ENCODE results near the gene ADPRHL1.

ADPRHL1 gene

DNA sequence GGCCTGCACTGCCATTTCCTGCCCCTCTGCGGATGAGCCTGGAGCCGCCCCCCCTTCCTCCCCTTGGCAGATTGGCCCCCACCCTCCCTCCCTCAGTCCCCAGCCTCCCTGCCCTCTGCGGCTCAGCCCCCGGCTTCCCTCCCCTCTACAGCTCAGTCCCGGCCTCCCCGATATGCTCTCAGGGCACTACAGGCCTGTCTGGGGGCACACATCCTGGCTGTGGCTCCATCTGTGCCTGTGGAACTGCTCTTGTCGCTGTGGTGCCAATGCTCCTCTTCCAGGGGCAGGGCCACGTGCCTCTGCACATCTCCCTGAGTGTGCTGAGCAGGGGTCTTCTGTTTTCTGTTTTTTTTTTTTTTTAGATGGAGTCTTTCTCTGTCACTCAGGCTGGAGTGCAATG lies 39.0 kb downstream of the ADPRHL1 start:
- no peak for DNase-seq

DNA sequence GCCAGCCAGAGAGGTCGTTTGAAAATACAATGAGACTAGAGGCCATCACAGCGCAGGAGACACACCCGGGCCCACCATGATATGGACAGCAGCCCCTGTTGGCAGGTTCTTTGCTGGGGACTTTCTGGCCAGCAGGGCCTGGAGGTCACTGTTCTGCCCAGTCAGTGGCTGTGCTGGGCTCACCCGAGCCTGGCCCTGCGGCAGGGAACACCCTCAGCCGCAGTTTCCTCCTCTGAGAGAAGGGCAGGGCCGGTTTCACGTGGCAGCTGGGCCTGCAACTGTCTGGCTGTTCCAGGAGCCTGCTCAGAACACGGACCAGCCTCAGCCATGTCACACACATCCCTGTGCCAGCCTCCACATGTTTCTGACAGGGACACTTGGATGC lies 39.4 kb downstream of the ADPRHL1 start:
- no peak for DNase-seq

DNA sequence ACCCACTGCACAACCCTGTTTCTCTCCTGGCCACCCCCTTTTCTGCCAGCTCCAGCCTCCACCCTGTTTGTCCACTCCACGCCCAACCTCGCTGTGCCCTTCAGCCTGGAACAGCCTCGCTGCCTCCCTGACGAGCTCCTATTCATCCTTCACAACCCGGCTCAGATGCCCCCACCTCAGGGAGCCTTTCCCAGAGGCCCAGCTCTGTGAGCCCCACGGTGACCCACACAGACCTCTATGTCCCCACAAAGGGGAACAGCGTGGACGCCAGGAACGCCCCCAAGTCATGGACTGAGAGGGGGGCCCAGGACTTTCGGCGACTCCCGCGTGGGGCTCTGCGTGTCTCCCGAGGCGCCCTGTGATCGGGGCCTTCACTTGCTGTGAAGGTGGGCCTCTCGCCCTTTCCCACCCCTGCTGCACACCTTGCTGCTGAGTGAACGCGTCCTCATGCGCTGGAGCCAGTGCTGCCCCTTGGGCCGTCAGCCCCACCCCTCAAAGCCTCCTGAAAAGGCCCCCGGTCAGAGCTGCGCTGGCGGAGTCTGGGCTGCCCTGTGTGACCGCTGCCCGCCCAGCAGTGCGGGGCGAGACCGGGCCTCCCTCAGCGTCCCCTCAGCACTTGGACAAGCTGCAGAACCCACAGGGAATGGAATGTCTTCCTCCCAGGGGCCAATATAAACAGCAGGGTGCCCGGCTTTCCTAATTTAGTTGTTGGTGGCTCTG lies 40.0 kb downstream of the ADPRHL1 start:
- no peak for DNase-seq

DNA sequence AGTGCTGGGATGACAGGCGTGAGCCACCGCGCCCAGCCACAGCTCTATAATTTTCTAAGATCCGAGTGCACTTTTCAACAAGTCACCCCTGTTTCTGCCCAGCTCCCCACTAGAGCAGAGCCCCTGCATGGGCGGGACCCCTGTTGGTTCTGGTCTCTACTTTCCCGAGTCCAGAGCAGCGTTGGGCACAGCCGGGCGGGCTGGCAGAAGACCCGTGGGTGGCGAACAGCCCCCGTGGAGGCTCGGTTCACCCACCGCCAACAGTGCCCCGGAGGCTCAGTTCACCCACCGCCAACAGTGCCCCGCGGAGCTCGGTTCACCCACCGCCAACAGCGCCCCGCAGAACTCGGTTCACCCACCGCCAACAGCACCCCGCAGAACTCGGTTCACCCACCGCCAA lies 40.8 kb downstream of the ADPRHL1 start:
- DNase-seq = no peak

GRCh38 chr13:113411216-113412023 lies 41.9 kb downstream of the ADPRHL1 start:
- DNase-seq = peak; percentile 94

- DNase-seq = peak; percentile 85
Observed at GRCh38 chr13:113410472-113411201, 42.7 kb downstream of the ADPRHL1 start.

- no peak for DNase-seq
Observed at GRCh38 chr13:113408562-113408961, 44.7 kb downstream of the ADPRHL1 start.

DNA sequence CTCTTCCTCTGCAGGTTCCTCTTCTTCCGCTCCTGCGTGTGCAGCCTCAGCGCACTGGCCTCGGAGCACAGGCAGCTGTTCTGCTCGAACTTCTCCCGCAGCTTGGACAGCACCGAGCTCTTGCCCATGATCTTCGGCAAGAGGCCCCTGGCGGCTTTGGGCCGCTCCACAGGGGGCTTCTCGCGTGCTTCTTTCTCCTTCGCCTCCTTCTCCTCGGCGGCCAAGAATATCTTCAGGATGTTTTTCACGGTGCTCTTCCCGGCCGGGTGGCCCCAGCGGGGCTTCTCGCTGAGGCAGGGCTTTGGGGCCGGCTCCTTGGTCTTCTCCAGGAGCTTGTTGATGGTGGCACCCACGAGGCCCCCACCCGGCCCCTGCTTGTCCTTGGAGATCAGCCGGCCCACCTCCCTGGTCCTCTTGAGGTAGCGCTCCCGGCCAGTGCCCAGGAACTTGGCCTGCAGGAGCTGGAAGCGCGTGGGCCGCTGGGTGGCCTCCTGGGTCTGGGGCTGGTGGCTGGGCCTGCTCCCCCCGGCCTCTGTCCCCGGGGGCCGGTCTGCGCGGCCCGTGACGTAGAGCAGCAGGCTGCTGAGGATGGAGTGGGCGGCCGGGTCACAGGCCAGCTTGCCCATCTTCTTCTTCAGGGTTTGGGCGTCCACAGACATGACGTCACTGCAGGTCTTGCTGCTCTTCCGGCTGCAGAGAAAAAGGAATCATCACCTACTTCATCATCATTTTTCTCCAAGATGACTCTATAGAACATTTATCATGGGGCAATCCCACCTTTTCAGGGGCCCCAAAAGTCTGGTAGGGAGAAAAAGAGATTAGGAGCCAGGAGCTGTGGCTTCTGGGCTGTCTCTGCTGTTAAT lies 45.5 kb downstream of the ADPRHL1 start:
- no peak for DNase-seq

DNA sequence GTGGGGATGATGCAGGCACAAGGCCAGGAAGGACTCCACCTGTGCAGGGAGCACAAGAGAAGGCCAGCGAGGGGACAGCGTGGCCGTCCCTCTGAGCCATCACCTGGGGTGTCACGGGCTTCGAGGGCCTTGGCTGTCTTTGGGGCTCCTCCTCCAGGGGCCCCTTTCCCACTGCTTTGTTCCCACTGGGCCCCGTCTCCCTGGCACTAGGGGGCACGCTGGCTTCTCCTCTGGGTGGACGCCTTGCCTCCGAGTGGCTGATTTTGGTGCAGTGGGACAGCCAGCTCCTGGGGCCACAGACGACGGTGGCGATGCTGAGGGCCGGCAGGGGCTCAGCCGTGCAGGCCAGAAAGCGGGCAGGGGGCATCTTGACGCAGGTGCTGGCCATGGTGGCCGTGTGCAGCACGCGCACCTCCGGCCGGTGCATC lies 46.2 kb downstream of the ADPRHL1 start:
- DNase-seq = no peak

DNA sequence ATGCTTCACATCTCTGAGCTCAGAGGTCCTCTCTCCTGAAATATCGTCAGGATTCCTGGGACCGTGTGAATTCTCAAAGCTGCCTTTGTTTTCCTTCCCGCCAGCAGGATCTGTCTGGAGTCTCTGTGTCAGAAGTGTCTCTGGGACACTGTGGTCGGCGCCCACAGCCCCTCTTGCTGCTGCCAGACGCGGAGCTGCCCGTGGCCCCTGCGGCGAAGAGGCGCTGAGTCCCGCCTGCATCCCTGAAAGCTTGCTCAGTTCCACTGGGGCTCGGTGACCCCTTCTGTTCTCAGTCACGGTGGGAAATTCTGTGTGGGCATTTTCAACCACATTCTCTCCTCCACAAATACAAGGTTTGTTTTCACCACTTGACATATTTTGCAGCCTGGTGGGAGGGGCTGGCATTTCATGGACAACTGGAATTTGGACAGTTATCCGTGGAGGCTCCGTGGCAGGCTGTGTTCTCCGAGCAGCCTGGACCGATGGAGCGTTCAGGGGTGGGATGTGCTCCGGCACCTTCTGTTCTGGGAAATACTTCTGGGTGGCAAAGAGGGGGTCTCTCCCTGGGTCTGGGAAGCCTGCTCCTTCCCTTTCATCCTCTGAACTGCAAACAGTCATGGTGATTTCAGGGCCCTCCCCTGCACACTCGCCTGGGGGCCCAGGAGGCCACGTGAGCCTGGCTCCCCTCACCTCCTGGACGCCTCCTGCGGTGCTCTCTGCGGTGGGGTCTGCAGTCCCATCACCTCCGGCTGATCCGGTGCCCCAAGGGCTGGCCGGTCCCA lies 46.8 kb downstream of the ADPRHL1 start:
- no peak for DNase-seq

DNA sequence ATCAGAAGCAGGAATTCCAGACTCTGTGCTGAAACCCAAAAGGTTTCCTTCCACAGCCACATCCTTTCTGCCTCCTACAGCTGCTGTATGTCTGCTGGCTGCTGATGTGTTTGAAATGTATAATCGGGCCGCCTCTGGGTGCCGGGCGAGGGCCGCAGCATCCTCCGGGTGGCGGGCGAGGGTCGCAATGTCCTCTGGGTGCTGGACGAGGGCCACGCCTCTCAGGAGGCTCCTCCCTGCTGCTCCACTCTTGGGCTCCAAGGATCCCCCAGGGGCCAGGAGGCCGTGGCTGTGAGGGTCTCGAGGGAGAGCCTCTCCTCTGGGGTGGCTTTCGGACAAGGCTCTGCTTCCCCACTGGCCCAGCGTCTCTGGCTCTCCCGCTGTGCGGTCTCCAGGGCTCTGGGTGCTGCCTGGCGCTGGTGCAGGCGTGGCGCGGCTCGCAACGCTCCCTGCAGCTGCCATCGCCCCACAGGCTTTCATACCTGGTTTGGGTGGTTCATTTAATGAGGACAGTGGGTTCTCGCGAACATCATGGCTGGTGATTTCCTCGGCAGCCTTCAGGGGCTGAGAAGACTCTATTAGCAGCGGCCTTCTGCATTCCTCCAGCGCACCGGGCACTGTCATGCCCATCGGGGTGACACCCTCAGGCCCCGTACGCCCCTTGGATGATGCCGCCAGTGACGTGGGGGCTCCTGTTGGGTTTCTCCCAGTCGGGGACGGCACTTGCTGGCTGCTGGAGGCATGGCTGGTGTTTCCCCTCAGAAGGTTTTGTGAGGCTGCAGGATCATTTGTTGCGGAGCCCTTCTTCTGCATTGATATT lies 47.6 kb downstream of the ADPRHL1 start:
- DNase-seq = no peak

GRCh38 chr13:113404723-113405471 lies 48.4 kb downstream of the ADPRHL1 start:
- DNase-seq = no peak

GRCh38 chr13:113404366-113404722 lies 48.9 kb downstream of the ADPRHL1 start:
- DNase-seq = no peak

DNA sequence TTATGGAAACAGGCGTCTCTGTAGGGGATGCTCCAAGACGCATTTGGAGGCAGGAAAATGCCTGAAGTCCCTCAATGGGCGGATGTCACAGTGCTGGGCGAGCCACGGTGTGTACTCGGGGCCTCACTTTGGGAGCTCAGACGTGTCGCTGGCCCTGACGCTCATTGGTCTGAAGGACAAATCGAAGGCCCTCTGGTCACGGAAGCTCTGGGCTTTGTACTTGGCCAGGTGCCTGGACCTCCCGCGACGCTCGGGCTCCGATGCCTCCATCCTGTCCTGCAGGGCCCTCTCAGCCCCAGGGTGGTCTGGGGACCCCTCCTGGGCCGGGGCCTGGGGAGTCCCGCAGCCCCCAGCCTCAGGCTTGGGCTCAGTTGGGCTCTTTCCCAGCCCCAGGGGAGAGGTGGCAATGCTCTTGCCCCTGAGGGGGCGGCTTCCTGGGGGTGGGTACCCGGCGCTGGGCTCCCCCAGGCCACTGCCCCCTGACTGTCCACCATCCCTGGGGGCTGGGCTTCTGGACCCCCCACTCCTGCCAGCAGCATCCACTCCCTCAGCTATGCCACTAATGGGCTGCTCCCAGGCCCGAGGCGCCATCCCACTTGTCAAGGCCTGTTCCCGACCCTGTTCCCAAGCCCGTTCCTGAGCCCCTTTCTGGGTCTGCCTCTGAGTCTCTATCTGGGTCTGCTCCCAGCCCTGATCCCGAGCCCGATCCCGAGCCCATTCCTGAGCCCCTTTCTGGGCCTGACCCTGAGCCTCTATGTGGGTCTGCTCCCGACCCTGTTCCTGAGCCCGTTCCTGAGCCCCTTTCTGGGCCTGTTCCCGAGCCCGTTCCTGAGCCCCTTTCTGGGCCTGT lies 49.8 kb downstream of the ADPRHL1 start:
- no peak for DNase-seq

DNA sequence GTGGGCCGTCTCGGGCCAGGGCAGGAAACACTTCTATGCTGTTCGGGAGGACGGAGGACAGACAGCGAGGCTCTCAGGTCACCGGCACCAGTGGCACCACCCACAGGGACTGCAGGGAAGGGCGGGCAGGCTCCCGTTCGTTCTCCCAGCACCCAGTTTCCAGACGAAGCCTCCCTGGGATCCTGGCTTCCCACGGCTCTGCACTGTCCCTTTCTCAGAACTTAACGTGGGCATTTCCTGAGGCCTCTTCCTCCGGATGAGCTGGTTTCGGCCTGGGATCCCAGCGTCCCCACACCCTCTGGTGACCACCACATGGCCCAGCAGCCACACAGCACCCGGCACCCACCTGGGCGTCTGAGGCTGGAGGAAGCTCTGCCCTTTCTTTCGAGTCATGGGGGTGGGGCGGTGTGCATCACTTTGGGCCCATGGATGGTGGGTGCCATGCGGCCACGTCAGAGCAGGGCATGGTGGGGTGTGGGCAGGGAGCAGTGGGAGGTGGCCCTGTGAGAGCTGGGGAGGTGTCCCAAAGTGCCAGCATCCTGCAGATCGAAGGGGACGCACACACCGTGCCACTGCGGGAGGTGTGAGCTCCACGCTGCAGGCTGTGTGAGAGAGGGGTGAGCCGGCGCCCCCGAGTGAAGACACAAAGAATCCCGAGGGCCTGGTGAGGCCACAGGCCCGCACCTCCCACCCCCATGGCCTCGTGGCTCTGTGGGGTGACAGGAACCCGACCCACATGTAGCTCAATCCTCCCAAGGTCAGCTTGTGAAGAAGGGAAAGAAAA lies 50.6 kb downstream of the ADPRHL1 start:
- no peak for DNase-seq

DNA sequence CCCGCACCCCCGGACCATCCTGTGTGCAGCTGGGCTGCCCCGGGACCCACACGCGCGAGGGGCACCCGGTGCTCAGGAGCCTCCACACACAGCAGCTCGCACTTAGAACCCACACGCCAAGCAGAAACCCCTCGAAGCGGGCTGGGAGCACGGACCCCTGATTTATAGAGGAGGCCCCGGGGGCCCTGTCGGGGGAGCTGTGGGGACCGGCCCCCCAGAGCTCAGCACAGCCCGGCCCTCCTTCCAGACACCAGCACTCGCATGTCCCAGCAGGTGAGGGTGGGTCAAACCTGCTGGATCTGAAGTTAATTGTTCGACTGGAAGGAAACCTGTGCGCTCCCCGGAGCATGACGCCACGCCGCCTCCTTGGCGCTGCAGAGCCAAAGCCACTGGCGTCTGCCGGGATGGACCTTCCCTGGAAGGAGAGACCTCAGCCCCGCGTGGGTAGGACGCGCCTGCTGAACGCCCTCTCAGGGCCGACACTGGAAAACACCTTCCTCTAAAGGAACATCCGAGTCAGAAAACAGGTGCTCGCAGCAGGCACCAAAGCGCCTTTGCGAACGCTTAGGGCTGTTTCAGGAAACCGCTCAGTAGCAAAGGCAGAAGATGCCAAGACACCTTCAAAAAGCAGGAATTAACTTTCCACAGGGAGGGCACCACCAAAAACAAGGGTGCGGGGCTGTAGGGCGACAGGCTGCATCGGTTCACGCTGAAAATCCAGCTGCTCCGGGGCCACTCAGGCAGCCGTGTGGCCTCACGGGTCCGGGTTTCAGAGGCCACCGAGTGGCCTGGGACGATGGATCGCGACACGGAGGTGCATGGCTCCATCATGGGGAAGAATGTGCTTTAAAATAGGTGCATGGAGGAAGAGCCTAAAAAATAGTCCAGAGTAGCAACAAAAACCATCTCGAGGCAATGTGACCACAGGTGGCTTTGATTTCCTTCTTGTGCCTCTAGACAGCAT lies 51.6 kb downstream of the ADPRHL1 start:
- no peak for DNase-seq
